HepG2 (cell line): ENCODE measurements around the gene FAH. TPM values are rescaled to one million over a fixed set of nuclear protein-coding genes. Genes with fewer than 3 reads are reported as not detected.

ENCODE experiments used
- ATAC-seq: fragments of 200-7000 bp; cut with Tn5 transposase; 3 replicates; pipeline ENCODE4 v1.9.1; 2020; ENCODE audit warnings: mild to moderate bottlenecking, moderate library complexity
- BruUV-seq: library from RNA; stranded (reverse); fragments of 400-500 nt; replicated peaks from 2 replicates; lab custom pipeline; 2021; lab: Mats Ljungman, UMichigan
- CTCF ChIA-PET: fragments of 300-600 bp; formaldehyde crosslinking; extraction: SDS; loops from one replicate; lab custom pipeline; 2021; ENCODE audit warnings: low total read pairs, inconsistent platforms, low intra/inter-chr PET ratio; lab: Yijun Ruan, JAX
- POLR2A ChIA-PET: fragments of 350-600 bp; sonication (Branson Sonifier 250); formaldehyde crosslinking; loops from one replicate; lab custom pipeline; 2020; ENCODE audit warnings: antibody characterized with exemption, inconsistent platforms; lab: Yijun Ruan, JAX
- DNase-seq: peaks from one replicate; pipeline ENCODE4 v3.0.0-alpha.2; 2015; ENCODE audit warnings: low spot score
- FAIRE-seq: peaks from 3 replicates; lab custom pipeline; 2011; peaks lifted over from hg19 to GRCh38; lab: Jason Lieb, UNC
- H2AFZ ChIP-seq: one replicate; pipeline ENCODE4 v1.6.1; 2011; ENCODE audit warnings: low read length, inconsistent platforms
- H3K27ac ChIP-seq: fragments of 300-600 bp; 3 replicates; pipeline ENCODE4 v1.8.0; 2011; ENCODE audit warnings: mixed run types, mild to moderate bottlenecking, mixed read lengths, low read length, inconsistent platforms; ENCODE audit not compliant: insufficient read depth; ENCODE audit errors: extremely low read length
- H3K27me3 ChIP-seq, 2 experiments: fragments of 200-600 bp in 1 of 2; 2 replicates in 1 of 2; 3 replicates in 1 of 2; pipeline versions ENCODE4 v1.6.0 to v1.8.0; 2011; ENCODE audit warnings: low read length in 2 of 2, mild to moderate bottlenecking in 2 of 2, moderate library complexity in 2 of 2, inconsistent platforms in 1 of 2; ENCODE audit not compliant: insufficient read depth in 2 of 2, control insufficient read depth in 1 of 2
- H3K36me3 ChIP-seq, 2 experiments: fragments of 200-600 bp in 1 of 2; replicated peaks in 1 of 2; 2 replicates in 1 of 2; 3 replicates in 1 of 2; pipeline versions ENCODE4 v1.5.1 to v1.8.0; 2011; ENCODE audit warnings: low read length in 2 of 2, inconsistent platforms in 1 of 2; ENCODE audit not compliant: insufficient read depth in 2 of 2, control insufficient read depth in 1 of 2
- H3K4me1 ChIP-seq: 2 replicates; pipeline ENCODE4 v1.5.1; 2012; ENCODE audit warnings: low read length, inconsistent platforms; ENCODE audit not compliant: insufficient read depth
- H3K4me2 ChIP-seq: 2 replicates; pipeline ENCODE4 v1.6.0; 2011; ENCODE audit warnings: low read depth, low read length, inconsistent platforms
- H3K4me3 ChIP-seq, 3 experiments: fragments of 200-600 bp in 1 of 3; sonication (generic), shearing (Covaris generic) in 1 of 3; replicated peaks in 1 of 3; 2 replicates each; pipeline ENCODE4 v1.5.1; 2011 to 2016; ENCODE audit warnings: low read length in 3 of 3, inconsistent platforms in 2 of 3, low read depth in 2 of 3, mild to moderate bottlenecking in 2 of 3, control low read depth in 1 of 3, mixed read lengths in 1 of 3; ENCODE audit not compliant: insufficient read depth in 1 of 3
- H3K79me2 ChIP-seq: one replicate; pipeline ENCODE4 v1.6.1; 2011; ENCODE audit warnings: low read length, inconsistent platforms; ENCODE audit not compliant: insufficient read depth
- H3K9ac ChIP-seq: 2 replicates; pipeline ENCODE4 v1.6.0; 2011; ENCODE audit warnings: mild to moderate bottlenecking, low read depth, low read length, inconsistent platforms; ENCODE audit not compliant: insufficient read depth
- H3K9me3 ChIP-seq: 2 replicates; pipeline ENCODE4 v1.5.1; 2012; ENCODE audit warnings: mild to moderate bottlenecking, low read length
- H4K20me1 ChIP-seq: 2 replicates; pipeline ENCODE4 v1.6.0; 2011; ENCODE audit warnings: inconsistent platforms, mild to moderate bottlenecking, low read length, moderate library complexity; ENCODE audit not compliant: insufficient read depth
- ADNP ChIP-seq: sonication (generic); formaldehyde crosslinking; IDR thresholded peaks from 2 replicates; pipeline ENCODE4 v1.4.0; 2020; ENCODE audit warnings: missing genetic modification reagents
- BORCS8-MEF2B ChIP-seq: sonication (generic); formaldehyde crosslinking; IDR thresholded peaks from 2 replicates; pipeline ENCODE4 v1.8.0; 2022; ENCODE audit warnings: mild to moderate bottlenecking, missing genetic modification reagents
- EZH2 ChIP-seq: conservative IDR thresholded peaks from 2 replicates; pipeline ENCODE4 v1.6.1; 2012; ENCODE audit warnings: mild to moderate bottlenecking, low read depth, low read length, moderate library complexity
- TCF7L2 ChIP-seq: IDR thresholded peaks from 2 replicates; pipeline ENCODE4 v1.6.1; 2011; ENCODE audit warnings: mild to moderate bottlenecking, low read depth, low read length, moderate library complexity
- ZMYM3 ChIP-seq: sonication (generic); formaldehyde crosslinking; IDR thresholded peaks from 2 replicates; pipeline ENCODE4 v1.5.1; 2020; ENCODE audit warnings: mild to moderate bottlenecking, missing genetic modification reagents
- ZNF432 ChIP-seq: sonication (generic); formaldehyde crosslinking; IDR thresholded peaks from 2 replicates; pipeline ENCODE4 v1.5.0; 2020; ENCODE audit warnings: missing genetic modification reagents, mild to moderate bottlenecking, borderline replicate concordance
- ZNF841 ChIP-seq: sonication (generic); formaldehyde crosslinking; IDR thresholded peaks from 2 replicates; pipeline ENCODE4 v1.8.1; 2023; ENCODE audit warnings: missing genetic modification reagents, borderline replicate concordance
- WGBS: methylation state at CpG from one replicate; pipeline ENCODE4 v1.1.6; 2017; ENCODE audit warnings: low lambda C conversion rate; 5-methylcytosine and 5-hydroxymethylcytosine counted together
- in situ Hi-C: cut with HindIII; loops from 2 replicates; pipeline ENCODE4 v1.10.0; 2017; ENCODE audit warnings: low pct_unique_long_range_greater_than_20kb; ENCODE audit not compliant: extremely low pct_ligation_motif_present
- intact Hi-C: fragments of 100-400 bp; cut with micrococcal nuclease; formaldehyde crosslinking; loops from one replicate; pipeline ENCODE4 v1.10.0; 2022; ENCODE audit not compliant: unreplicated experiment
- polyA plus RNA-seq, 8 experiments: library from polyadenylated mRNA; depleted of rRNA in 3 of 8; stranded (reverse) in 7 of 8; unstranded in 1 of 8; fragments of >200 nt; fragmentation: Illumina TruSeq in 4 of 8; extraction: Trizol in 4 of 8; gene quantifications; 2 replicates each; pipeline versions ENCODE4 v1.2.1 to v1.2.3, GENCODE V29; 2011 to 2016; ENCODE audit warnings: low read depth in 4 of 8, missing spikeins in 1 of 8, mixed read lengths in 1 of 8; ENCODE audit not compliant: insufficient read depth in 1 of 8
- total RNA-seq, 5 experiments: library from RNA; depleted of rRNA; stranded (reverse); fragments of >200 nt; fragmentation: Illumina TruSeq; extraction: Trizol; gene quantifications; 2 replicates each; pipeline ENCODE4 v1.2.3, GENCODE V29; 2016; ENCODE audit warnings: low read depth in 1 of 5
- TF ChIP-seq, protein P1 (sequence below): IDR thresholded peaks from 2 replicates; pipeline ENCODE4 v1.4.0; 2020; ENCODE audit warnings: mild to moderate bottlenecking, missing genetic modification reagents
- TF ChIP-seq, protein P2 (sequence below): sonication (generic); formaldehyde crosslinking; IDR thresholded peaks from 2 replicates; pipeline ENCODE4 v1.4.0; 2020; ENCODE audit warnings: missing genetic modification reagents
- TF ChIP-seq, protein P3 (sequence below): sonication (generic); formaldehyde crosslinking; IDR thresholded peaks from 2 replicates; pipeline ENCODE4 v1.8.1; 2023; ENCODE audit warnings: missing genetic modification reagents, mild to moderate bottlenecking, borderline replicate concordance
- TF ChIP-seq, protein P4 (sequence below): sonication (generic); formaldehyde crosslinking; IDR thresholded peaks from 2 replicates; pipeline ENCODE4 v1.5.0; 2020; ENCODE audit warnings: mild to moderate bottlenecking, missing genetic modification reagents

The FAH gene
- total and polyA plus RNA-seq, 2 of the 13 experiments (the other 11 are each of a cell fraction or from before 2014, with no cell fraction given), result 36.6 to 75.0 TPM

DNA sequence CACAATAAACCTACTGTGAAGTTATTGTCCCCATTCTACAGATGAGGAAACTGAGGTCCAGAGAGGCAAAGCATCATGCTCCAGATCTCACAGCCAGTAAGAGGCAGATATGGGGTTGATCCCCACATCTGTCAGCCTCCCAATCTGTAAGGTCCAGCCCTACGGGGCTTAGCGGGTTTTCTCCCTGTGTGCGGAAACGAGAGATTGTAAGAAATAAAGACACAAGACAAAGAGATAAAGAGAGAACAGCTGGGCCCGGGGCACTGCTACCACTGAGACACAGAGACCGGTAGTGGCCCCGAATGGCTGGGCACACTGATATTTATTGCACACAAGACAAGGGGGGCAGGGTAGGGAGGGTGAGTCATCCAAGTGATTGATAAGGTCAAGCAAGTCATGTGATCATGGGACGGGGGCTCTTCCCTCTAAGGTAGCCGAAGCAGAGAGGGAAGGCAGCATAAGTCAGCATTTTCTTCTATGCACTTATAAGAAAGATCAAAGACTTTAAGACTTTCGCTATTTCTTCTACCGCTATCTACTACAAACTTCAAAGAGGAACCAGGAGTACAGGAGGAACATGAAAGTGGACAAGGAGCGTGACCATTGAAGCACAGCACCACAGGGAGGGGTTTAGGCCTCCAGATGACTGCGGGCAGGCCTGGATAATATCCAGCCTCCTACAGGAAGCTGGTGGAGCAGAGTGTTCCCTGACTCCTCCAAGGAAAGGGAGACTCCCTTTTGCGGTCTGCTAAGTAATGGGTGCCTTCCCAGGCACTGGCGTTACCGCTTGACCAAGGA, 2.8 kb downstream of the FAH start (continued):
- TF ChIP-seq, protein P1, sequence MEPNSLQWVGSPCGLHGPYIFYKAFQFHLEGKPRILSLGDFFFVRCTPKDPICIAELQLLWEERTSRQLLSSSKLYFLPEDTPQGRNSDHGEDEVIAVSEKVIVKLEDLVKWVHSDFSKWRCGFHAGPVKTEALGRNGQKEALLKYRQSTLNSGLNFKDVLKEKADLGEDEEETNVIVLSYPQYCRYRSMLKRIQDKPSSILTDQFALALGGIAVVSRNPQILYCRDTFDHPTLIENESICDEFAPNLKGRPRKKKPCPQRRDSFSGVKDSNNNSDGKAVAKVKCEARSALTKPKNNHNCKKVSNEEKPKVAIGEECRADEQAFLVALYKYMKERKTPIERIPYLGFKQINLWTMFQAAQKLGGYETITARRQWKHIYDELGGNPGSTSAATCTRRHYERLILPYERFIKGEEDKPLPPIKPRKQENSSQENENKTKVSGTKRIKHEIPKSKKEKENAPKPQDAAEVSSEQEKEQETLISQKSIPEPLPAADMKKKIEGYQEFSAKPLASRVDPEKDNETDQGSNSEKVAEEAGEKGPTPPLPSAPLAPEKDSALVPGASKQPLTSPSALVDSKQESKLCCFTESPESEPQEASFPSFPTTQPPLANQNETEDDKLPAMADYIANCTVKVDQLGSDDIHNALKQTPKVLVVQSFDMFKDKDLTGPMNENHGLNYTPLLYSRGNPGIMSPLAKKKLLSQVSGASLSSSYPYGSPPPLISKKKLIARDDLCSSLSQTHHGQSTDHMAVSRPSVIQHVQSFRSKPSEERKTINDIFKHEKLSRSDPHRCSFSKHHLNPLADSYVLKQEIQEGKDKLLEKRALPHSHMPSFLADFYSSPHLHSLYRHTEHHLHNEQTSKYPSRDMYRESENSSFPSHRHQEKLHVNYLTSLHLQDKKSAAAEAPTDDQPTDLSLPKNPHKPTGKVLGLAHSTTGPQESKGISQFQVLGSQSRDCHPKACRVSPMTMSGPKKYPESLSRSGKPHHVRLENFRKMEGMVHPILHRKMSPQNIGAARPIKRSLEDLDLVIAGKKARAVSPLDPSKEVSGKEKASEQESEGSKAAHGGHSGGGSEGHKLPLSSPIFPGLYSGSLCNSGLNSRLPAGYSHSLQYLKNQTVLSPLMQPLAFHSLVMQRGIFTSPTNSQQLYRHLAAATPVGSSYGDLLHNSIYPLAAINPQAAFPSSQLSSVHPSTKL (CRISPR knock-in tag), result peak; percentile 51
- TF ChIP-seq, protein P2, sequence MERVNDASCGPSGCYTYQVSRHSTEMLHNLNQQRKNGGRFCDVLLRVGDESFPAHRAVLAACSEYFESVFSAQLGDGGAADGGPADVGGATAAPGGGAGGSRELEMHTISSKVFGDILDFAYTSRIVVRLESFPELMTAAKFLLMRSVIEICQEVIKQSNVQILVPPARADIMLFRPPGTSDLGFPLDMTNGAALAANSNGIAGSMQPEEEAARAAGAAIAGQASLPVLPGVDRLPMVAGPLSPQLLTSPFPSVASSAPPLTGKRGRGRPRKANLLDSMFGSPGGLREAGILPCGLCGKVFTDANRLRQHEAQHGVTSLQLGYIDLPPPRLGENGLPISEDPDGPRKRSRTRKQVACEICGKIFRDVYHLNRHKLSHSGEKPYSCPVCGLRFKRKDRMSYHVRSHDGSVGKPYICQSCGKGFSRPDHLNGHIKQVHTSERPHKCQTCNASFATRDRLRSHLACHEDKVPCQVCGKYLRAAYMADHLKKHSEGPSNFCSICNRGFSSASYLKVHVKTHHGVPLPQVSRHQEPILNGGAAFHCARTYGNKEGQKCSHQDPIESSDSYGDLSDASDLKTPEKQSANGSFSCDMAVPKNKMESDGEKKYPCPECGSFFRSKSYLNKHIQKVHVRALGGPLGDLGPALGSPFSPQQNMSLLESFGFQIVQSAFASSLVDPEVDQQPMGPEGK, result 0 out of 2 replicates have a peak, but pooled peaks have one; percentile 11
- peak; percentile 67; the same call in 1 of the 2 replicates for TF ChIP-seq ZMYM3 (CRISPR knock-in tag)

DNA sequence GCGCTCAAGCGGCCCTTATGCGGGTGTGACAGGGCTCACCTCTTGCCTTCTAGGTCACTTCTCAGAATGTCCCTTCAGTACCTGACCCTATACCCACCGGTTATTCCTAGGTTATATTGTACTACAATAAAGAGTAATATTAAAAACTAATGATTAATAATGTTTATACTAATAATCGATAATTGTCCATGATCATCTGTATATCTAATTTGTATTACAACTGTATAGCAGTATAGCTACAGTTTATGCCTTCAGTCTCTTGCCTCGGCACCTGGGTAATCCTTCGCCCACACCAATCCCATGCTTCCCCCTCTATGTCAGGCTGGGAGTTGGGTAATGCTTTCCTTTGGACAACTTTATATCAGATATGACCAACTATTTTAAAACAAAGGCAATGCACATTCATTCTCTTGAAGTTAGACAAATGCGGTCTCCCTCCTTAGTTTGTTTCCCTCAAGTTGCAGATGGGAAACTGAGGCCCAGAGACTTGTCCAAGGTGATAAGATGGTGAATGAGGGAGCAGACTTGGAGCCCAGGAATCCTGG, 3.4 kb downstream of the FAH start:
- Histone ChIP-seq H3K79me2 (peaks cover 24% of the 10 kb centered on the region), H3K9me3 (no peaks in the 10 kb centered on the region), H3K9ac (no peak overlapping the region), H3K4me2 (peak overlapping the region; percentile 28), H2AFZ (no peak overlapping the region), H3K4me1 (peaks cover 75% of the 10 kb centered on the region), H3K27me3 (no peaks in the 10 kb centered on the region; a peak in 1 of 5 replicates), H4K20me1 (no peaks in the 10 kb centered on the region), H3K27ac (peak overlapping the region; percentile 46), H3K4me3 (no peak overlapping the region), H3K36me3 (peaks cover 7 to 9% of the 10 kb centered on the region in 2 experiments; a peak in 4 of 5 replicates)
- ChIA-PET POLR2A (interaction anchor here (1.6 kb wide), 1 partner anchor 16 kb away, joined by 8 read pairs; no protein-coding TSS in a partner anchor), CTCF (no interaction called here)
- intact Hi-C loops (loop anchor here (10.0 kb wide), 1 partner anchor 271 kb away; no protein-coding TSS in a partner anchor), in situ Hi-C loops (loop anchor here (25.0 kb wide), 1 partner anchor 269 kb away; the partner anchor contains the start of gene MTHFS)
- no peak for DNase-seq
- ATAC-seq, result no peak
- no TSS peak for BruUV-seq
- 96% methylated on average over 8 of the region's 8 CpGs for WGBS
- no peak for FAIRE-seq
- TF ChIP-seq BORCS8-MEF2B (no peak), ADNP (CRISPR knock-in tag) (no peak), ZNF841 (CRISPR knock-in tag) (no peak), EZH2 (no peak), ZNF432 (CRISPR knock-in tag) (no peak), TCF7L2 (no peak)
- TF ChIP-seq, protein P3, sequence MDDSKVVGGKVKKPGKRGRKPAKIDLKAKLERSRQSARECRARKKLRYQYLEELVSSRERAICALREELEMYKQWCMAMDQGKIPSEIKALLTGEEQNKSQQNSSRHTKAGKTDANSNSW (CRISPR knock-in tag), result no peak
- TF ChIP-seq, protein P4, sequence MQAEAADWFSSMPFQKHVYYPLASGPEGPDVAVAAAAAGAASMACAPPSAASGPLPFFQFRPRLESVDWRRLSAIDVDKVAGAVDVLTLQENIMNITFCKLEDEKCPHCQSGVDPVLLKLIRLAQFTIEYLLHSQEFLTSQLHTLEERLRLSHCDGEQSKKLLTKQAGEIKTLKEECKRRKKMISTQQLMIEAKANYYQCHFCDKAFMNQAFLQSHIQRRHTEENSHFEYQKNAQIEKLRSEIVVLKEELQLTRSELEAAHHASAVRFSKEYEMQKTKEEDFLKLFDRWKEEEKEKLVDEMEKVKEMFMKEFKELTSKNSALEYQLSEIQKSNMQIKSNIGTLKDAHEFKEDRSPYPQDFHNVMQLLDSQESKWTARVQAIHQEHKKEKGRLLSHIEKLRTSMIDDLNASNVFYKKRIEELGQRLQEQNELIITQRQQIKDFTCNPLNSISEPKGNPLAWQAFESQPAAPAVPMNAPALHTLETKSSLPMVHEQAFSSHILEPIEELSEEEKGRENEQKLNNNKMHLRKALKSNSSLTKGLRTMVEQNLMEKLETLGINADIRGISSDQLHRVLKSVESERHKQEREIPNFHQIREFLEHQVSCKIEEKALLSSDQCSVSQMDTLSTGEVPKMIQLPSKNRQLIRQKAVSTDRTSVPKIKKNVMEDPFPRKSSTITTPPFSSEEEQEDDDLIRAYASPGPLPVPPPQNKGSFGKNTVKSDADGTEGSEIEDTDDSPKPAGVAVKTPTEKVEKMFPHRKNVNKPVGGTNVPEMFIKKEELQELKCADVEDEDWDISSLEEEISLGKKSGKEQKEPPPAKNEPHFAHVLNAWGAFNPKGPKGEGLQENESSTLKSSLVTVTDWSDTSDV, result no peak
